Measurements from ENCODE around the gene APOBEC3B. TPM values are rescaled to one million over a fixed set of nuclear protein-coding genes. Genes with fewer than 3 reads are reported as not detected.

Gene APOBEC3B
- total RNA-seq, 2 experiments from 2014 or later, result 7.1 to 7.2 TPM

DNA sequence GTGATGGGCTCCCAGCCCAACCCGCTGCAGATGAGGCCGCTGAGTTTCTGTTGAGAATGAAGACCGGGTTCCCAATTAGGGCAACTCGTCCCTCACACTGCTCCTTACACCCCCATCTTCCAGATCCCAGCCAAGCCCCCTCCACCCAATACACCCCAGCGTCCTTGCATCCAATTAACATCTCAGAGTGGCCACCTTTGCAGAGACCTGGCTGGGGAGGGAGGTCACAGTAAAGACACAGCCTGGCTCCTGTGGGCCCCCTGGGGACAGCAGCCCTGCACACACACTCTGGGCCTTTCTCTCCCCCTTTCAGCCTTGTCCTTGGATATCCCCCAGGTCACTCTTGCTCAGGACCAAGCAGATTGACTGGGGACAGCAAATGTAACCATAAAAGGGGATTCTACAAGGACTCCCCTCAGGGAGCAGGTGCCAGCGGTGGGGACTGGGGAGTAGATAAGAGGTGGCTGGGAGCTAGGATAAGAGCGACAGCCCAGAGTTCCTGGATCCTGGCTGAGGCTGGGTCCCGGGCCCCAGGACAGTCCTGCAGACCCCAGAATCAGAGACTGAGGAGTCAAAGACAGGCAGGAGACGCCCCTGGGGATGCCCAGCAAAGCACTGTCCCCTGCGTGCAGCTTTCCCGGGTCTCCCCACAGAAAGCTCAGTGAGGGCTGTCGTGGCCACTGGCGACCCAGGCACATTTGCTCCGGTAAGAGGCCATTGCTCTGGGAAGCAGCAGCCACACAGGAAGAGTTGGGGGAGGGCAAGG, 16.4 kb upstream of the APOBEC3B start:
- Mint-ChIP-seq H3K4me1 (peaks cover 13% of the 10 kb centered on the region), H3K27ac (no peak overlapping the region), H3K36me3 (no peaks in the 10 kb centered on the region), H3K4me3 (no peak overlapping the region), H3K9me3 (no peaks in the 10 kb centered on the region), H3K27me3 (peaks cover 7% of the 10 kb centered on the region)
- ATAC-seq (ENCODE audit: low read depth) (no peak), DNase-seq (no peak)
- POLR2A ChIA-PET, result no interaction called here

- Mint-ChIP-seq H3K27me3 (peaks cover 7% of the 10 kb centered on the region), H3K4me3 (no peak overlapping the region), H3K27ac (no peak overlapping the region), H3K4me1 (peaks cover 13% of the 10 kb centered on the region), H3K36me3 (no peaks in the 10 kb centered on the region), H3K9me3 (no peaks in the 10 kb centered on the region)
- POLR2A ChIA-PET, result no interaction called here
- ATAC-seq (ENCODE audit: low read depth), result no peak
- DNase-seq, result no peak
Measured at GRCh38 chr22:38966380-38966702, 15.8 kb upstream of the APOBEC3B start.

- Mint-ChIP-seq H3K27me3 (peaks cover 7% of the 10 kb centered on the region), H3K4me1 (peaks cover 13% of the 10 kb centered on the region), H3K36me3 (no peaks in the 10 kb centered on the region), H3K9me3 (no peaks in the 10 kb centered on the region), H3K4me3 (no peak overlapping the region), H3K27ac (no peak overlapping the region)
- POLR2A ChIA-PET, result no interaction called here
- ATAC-seq (ENCODE audit: low read depth) (no peak), DNase-seq (no peak)
Measured at GRCh38 chr22:38966942-38967341, 15.2 kb upstream of the APOBEC3B start.

DNA sequence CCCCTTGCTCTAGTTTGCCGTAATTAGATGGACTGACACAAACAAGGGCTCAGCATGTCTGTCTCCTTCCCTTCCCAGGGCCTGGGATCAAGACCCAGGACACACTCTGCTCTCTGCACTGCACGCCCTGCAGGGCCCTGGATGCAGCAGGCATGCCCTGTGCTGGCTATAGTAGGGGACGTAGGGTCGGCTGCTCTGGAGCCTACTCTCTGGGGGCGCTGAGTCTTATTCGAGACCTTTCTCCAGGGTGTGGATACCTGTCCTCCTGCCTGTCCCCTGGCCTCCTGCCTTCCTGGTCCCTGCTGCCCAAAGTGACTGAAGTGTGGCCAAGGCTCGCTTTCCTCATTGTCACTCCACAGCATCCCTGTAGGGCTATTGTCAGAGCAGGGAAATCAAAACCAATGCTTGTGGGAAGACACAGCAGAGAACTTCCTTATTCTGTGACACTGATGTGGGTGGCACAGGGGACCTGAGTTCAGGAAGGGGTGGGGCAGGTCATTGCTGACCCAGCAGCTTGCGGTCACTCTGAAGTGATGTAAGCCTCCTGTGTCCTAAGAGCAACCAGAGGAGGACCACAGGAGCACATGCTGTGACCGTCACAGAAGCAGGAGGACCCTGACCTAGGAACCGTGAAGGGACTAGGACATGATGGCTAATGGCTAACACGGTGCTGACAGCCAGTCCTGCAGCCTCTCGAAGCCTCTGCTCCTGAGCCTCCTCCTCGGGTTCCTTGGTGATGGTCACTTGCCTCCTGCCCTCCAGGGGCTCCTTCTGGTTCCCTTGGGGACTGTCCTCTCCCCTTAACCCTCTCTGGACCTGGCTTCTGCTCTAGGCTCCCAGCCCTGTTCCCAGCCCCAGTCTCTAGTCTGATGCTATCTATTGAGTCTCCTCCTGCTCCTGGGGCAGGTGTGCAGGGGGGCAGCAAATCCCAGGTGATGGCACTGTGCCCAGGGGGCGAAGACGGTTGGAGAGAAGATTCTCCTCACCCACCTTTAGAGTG, 14.4 kb upstream of the APOBEC3B start:
- DNase-seq (no peak), ATAC-seq (ENCODE audit: low read depth) (peak; percentile 19)
- no peak overlapping the region for H3K4me3 Mint-ChIP-seq
- POLR2A ChIA-PET, result no interaction called here
- no peak overlapping the region for H3K27ac Mint-ChIP-seq
- H3K4me1 Mint-ChIP-seq, result peaks cover 13% of the 10 kb centered on the region
- no peaks in the 10 kb centered on the region for H3K36me3 Mint-ChIP-seq
- no peaks in the 10 kb centered on the region for H3K9me3 Mint-ChIP-seq
- peaks cover 5% of the 10 kb centered on the region for H3K27me3 Mint-ChIP-seq

DNA sequence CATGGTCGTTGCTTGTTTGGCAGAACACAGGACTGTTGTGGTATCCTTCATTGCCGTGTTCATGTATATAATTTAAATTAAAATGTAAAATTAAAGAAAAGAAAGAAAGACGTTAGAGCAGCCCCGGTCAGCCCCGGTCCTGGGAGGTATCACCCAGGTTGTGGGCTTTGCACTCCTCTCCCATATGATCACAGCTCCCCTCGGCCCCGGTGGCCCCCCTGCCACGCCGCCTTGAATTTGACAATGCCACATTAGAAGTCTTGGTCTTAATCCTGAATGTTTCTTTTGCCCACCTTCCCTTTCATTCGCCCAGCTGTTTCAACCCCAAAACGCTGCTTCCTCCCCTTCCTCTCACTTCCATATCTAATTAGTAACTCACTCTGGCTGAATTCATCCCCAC, 13.3 kb upstream of the APOBEC3B start:
- DNase-seq (no peak), ATAC-seq (ENCODE audit: low read depth) (no peak)
- Mint-ChIP-seq H3K4me3 (no peak overlapping the region), H3K36me3 (no peaks in the 10 kb centered on the region), H3K27me3 (peaks cover 5% of the 10 kb centered on the region), H3K9me3 (no peaks in the 10 kb centered on the region), H3K27ac (no peak overlapping the region), H3K4me1 (peaks cover 13% of the 10 kb centered on the region)
- POLR2A ChIA-PET, result no interaction called here

- H3K4me3 Mint-ChIP-seq, result no peak overlapping the region
- no peaks in the 10 kb centered on the region for H3K9me3 Mint-ChIP-seq
- no peak for ATAC-seq (ENCODE audit: low read depth)
- H3K27me3 Mint-ChIP-seq, result peaks cover 5% of the 10 kb centered on the region
- POLR2A ChIA-PET, result interaction anchor here (1.0 kb wide), 1 partner anchor 11 kb away, joined by 3 read pairs; no protein-coding TSS in a partner anchor
- H3K27ac Mint-ChIP-seq, result peak overlapping the region; percentile 35
- no peak for DNase-seq
- H3K4me1 Mint-ChIP-seq, result peaks cover 13% of the 10 kb centered on the region
- no peaks in the 10 kb centered on the region for H3K36me3 Mint-ChIP-seq
Measured at GRCh38 chr22:38970551-38970950, 11.6 kb upstream of the APOBEC3B start.

DNA sequence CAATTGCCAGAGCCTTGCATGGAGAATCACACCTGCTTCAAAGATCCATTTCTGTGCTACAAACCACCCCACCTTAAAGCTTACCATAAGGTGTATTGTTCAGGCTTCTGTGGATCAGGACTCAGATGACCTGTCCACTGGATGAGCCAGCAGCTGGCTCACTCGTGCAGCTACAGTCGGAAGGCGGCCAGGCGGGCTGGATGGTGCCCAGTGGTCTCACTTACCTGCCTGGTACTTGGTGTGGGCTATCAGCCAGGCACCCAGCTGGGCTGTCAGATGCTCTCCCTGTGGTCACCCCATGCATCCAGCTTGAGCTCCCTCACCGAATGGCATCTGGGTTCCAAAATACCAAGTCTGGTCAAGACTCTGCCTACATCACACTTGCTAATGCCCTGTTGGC, 10.9 kb upstream of the APOBEC3B start:
- no peak for ATAC-seq (ENCODE audit: low read depth)

GRCh38 chr22:38971791-38972190, 10.4 kb upstream of the APOBEC3B start:
- H3K4me1 Mint-ChIP-seq, result peaks cover 13% of the 10 kb centered on the region
- H3K4me3 Mint-ChIP-seq, result no peak overlapping the region
- POLR2A ChIA-PET, result no interaction called here
- H3K36me3 Mint-ChIP-seq, result no peaks in the 10 kb centered on the region
- DNase-seq (no peak), ATAC-seq (ENCODE audit: low read depth) (no peak)
- no peaks in the 10 kb centered on the region for H3K9me3 Mint-ChIP-seq
- no peak overlapping the region for H3K27ac Mint-ChIP-seq
- peaks cover 5% of the 10 kb centered on the region for H3K27me3 Mint-ChIP-seq

More for the DNA sequence above, 10.9 kb upstream of the APOBEC3B start:
- Mint-ChIP-seq H3K27ac (no peak overlapping the region), H3K4me1 (peaks cover 13% of the 10 kb centered on the region), H3K4me3 (no peak overlapping the region), H3K36me3 (no peaks in the 10 kb centered on the region), H3K27me3 (peaks cover 5% of the 10 kb centered on the region), H3K9me3 (no peaks in the 10 kb centered on the region)
- DNase-seq, result no peak
- POLR2A ChIA-PET, result interaction anchor here (1.0 kb wide), 1 partner anchor 10 kb away, joined by 3 read pairs; no protein-coding TSS in a partner anchor

GRCh38 chr22:38972558-38972957, 9.6 kb upstream of the APOBEC3B start:
- ATAC-seq (ENCODE audit: low read depth) (no peak), DNase-seq (no peak)
- Mint-ChIP-seq H3K4me1 (peaks cover 10% of the 10 kb centered on the region), H3K4me3 (no peak overlapping the region), H3K9me3 (peaks cover 3% of the 10 kb centered on the region), H3K27ac (no peak overlapping the region), H3K36me3 (peaks cover 2% of the 10 kb centered on the region), H3K27me3 (peaks cover 9% of the 10 kb centered on the region)
- POLR2A ChIA-PET, result interaction anchor here (0.7 kb wide), 1 partner anchor 16 kb away, joined by 4 read pairs; no protein-coding TSS in a partner anchor

DNA sequence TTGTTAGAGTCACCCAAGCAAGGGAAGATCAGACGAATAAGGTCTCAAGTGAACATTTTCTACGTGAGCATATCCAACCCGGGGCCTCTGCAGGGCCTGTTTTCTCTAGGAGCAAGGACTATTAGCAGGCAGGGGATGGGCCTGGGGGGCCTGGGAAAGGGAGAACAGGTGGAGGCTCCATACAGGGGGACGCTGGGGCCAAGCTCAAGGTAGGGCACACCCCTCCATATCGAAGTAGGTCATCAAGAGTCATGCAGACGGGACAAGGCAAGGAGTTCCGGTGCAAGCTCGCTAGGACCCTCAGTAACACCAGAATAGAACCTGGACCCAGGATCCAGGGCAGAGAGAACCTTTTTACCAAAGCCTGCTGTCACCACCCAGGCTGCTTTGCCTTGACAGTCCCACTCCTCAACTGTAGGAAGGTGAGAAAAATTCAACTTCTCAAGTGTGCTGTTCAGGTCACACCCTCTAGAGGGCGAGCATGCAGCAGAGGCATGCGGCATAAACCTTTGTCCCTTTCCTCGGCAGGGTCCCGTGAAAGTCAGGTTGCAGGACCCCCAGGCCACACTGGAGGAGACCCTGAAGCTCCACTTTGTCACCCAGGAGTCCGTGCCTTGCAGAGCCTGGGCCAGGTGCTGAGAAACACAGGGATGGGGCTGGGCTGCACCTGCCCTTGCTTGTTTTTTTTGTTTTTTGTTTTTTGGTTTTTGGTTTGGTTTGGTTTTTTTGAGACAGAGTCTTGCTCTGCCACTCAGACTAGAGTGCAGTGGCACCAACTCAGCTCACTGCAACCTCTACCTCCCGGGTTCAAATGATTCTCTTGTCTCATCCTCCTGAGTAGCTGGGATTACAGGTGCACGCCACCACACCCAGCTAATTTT, 8.6 kb upstream of the APOBEC3B start:
- ATAC-seq (ENCODE audit: low read depth) (peak; percentile 82), DNase-seq (peak; percentile 50)
- Mint-ChIP-seq H3K4me3 (no peak overlapping the region), H3K9me3 (peaks cover 3% of the 10 kb centered on the region), H3K27ac (no peak overlapping the region), H3K27me3 (peaks cover 11% of the 10 kb centered on the region), H3K36me3 (peaks cover 2% of the 10 kb centered on the region), H3K4me1 (peaks cover 5% of the 10 kb centered on the region)
- POLR2A ChIA-PET, result interaction anchor here (0.7 to 1.7 kb wide), 2 partner anchors 15 to 30 kb away, joined by 4 to 5 read pairs; no protein-coding TSS in a partner anchor

DNA sequence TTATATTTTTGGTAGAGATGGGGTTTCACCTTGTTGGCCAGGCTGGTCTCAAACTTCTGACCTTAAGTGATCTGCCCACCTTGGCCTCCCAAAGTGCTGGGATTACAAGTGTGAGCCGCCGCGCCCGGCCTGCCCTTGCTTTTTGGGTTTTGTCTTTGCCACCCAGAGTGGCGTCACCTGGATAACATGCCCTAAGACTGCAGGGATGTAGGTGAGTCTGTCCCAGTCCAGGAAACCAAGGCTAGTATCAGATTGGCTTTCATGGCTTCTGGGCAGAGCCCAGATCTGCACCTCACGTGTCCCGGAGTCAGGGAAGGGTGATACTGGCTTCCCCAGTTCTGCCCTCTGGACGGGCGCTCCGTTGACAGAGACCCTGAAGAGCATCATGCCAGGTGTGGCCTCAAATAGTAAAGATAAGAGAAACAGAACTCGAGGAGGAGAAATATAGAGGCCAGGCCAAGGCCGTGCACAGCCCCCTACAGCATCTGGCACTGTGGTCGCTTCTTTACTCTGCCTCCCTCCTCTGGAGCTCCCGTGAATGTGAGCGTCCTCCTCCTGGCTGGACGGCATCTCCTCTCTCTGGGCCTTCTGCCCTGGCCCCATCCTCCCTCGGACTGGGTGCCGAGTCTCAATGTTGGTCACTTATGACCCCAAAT, 7.8 kb upstream of the APOBEC3B start:
- H3K4me1 Mint-ChIP-seq, result peaks cover 5% of the 10 kb centered on the region
- peaks cover 3% of the 10 kb centered on the region for H3K9me3 Mint-ChIP-seq
- H3K4me3 Mint-ChIP-seq, result no peak overlapping the region
- ATAC-seq (ENCODE audit: low read depth) (no peak), DNase-seq (no peak)
- H3K36me3 Mint-ChIP-seq, result peaks cover 2% of the 10 kb centered on the region
- H3K27me3 Mint-ChIP-seq, result peaks cover 14% of the 10 kb centered on the region
- H3K27ac Mint-ChIP-seq, result no peak overlapping the region
- POLR2A ChIA-PET, result interaction anchor here (1.7 kb wide), 1 partner anchor 29 kb away, joined by 5 read pairs; no protein-coding TSS in a partner anchor

DNA sequence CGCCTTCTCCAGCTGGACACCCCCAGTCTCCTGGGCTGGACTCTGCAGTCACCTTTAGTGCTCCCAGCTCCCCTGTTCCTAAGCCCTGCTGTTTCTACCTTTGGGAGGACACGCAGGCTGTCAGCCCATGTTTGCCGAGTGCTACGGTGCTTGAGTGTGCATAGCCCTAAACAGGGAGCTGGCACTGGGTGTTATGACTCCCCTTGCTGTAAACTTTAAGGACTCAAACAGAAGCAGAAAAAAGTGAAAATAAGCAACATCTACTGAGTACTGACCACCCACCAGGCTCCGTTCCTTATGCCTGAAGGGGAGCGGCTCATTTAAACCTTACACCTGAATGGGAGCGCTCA, 7.3 kb upstream of the APOBEC3B start:
- H3K4me1 Mint-ChIP-seq, result peaks cover 5% of the 10 kb centered on the region
- H3K36me3 Mint-ChIP-seq, result peaks cover 2% of the 10 kb centered on the region
- peaks cover 14% of the 10 kb centered on the region for H3K27me3 Mint-ChIP-seq
- H3K9me3 Mint-ChIP-seq, result peaks cover 3% of the 10 kb centered on the region
- ATAC-seq (ENCODE audit: low read depth) (no peak), DNase-seq (no peak)
- no peak overlapping the region for H3K27ac Mint-ChIP-seq
- H3K4me3 Mint-ChIP-seq, result no peak overlapping the region
- POLR2A ChIA-PET, result interaction anchor here (1.7 kb wide), 1 partner anchor 28 kb away, joined by 5 read pairs; no protein-coding TSS in a partner anchor
